ENCODE results near the gene NOTUM.

- TF ChIP-seq SMC3 (IDR thresholded peaks at IDR 0.05) (no peak), KDM1A (IDR thresholded peaks at IDR 0.05; ENCODE audit: low read depth) (no peak), KDM5A (IDR thresholded peaks at IDR 0.05) (no peak), REST (IDR thresholded peaks at IDR 0.05) (no peak), CTCF (IDR thresholded peaks at IDR 0.05) (no peak), PBX3 (IDR thresholded peaks at IDR 0.05) (no peak), NR3C1 (IDR thresholded peaks at IDR 0.05) (no peak), HOXB5 (CRISPR knock-in tag; IDR thresholded peaks at IDR 0.05) (no peak), HMGXB4 (CRISPR knock-in tag; IDR thresholded peaks at IDR 0.05; ENCODE audit: borderline replicate concordance) (no peak), USF2 (IDR thresholded peaks at IDR 0.05) (no peak), POLR2A (IDR thresholded peaks at IDR 0.05; ENCODE audit: low read length) (no peak)
Measured at GRCh38 chr17:81976332-81977210, 15.6 kb upstream of the NOTUM start.
